ENCODE measurements around the gene DCTN3. TPM values are rescaled to one million over a fixed set of nuclear protein-coding genes. Genes with fewer than 3 reads are reported as not detected.

Gene DCTN3
- total RNA-seq, 1 experiment from 2014 or later, result 27.5 TPM

DNA sequence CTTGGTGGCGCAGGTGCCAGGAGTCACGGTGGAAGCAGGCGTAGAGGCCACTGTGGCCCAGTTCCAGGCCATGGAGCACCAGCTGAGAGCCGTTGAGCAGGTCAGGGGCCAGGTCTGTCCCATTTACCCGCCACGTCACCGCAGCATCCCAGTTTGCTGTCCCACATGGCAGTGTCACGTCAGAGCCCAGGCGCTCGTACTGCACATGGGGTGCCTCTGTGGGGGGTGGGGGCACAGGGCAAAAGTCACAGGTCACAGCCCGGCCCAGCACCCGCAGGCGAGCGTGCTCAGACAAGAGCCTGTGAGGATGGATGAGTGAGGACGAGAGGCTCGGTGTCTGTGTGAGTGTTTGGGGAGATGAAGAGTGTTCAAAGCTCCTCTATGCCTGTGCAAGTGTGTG lies 55.7 kb downstream of the DCTN3 start:
- H3K27ac Mint-ChIP-seq, result no peak overlapping the region
- no peaks in the 10 kb centered on the region for H3K36me3 Mint-ChIP-seq
- peaks cover 29% of the 10 kb centered on the region for H3K4me1 Mint-ChIP-seq

More for the DNA sequence above, 55.7 kb downstream of the DCTN3 start:
- ATAC-seq, result no peak
- Mint-ChIP-seq H3K27me3 (ENCODE audit: low read depth) (peaks cover 3% of the 10 kb centered on the region; the same call in 1 of the 2 replicates), H3K9me3 (no peaks in the 10 kb centered on the region), H3K4me3 (no peak overlapping the region)
- POLR2A ChIA-PET, result no interaction called here
- TF ChIP-seq ZMAT4 (CRISPR knock-in tag; IDR thresholded peaks at IDR 0.05) (no peak), TP53 (CRISPR knock-in tag; IDR thresholded peaks at IDR 0.05) (no peak), HMGA2 (CRISPR knock-in tag; IDR thresholded peaks at IDR 0.05) (no peak), RELA (CRISPR knock-in tag; IDR thresholded peaks at IDR 0.05; ENCODE audit: borderline replicate concordance) (no peak), NR3C1 (CRISPR knock-in tag; conservative IDR thresholded peaks at IDR 0.05; ENCODE audit: low read depth) (no peak), ZNF317 (CRISPR knock-in tag; IDR thresholded peaks at IDR 0.05; ENCODE audit: borderline replicate concordance, low read depth) (no peak), ZNF416 (CRISPR knock-in tag; IDR thresholded peaks at IDR 0.05) (no peak), ZNF138 (CRISPR knock-in tag; conservative IDR thresholded peaks at IDR 0.05) (no peak), ZBTB43 (CRISPR knock-in tag; IDR thresholded peaks at IDR 0.05) (no peak), ZSCAN18 (CRISPR knock-in tag; IDR thresholded peaks at IDR 0.05) (no peak), FOXP4 (CRISPR knock-in tag; IDR thresholded peaks at IDR 0.05) (no peak), GABPB1 (CRISPR knock-in tag; IDR thresholded peaks at IDR 0.05) (no peak), ZNF396 (CRISPR knock-in tag; IDR thresholded peaks at IDR 0.05; ENCODE audit: borderline replicate concordance) (no peak), OVOL2 (CRISPR knock-in tag; IDR thresholded peaks at IDR 0.05; ENCODE audit: borderline replicate concordance) (no peak), E2F1 (CRISPR knock-in tag; IDR thresholded peaks at IDR 0.05) (no peak), TCF7 (CRISPR knock-in tag; IDR thresholded peaks at IDR 0.05; ENCODE audit: low read depth) (no peak), ATF3 (CRISPR knock-in tag; conservative IDR thresholded peaks at IDR 0.05) (no peak)
- CTCF ChIA-PET, result interaction anchor here (1.0 to 8.5 kb wide), 6 partner anchors 11 to 138 kb away, joined by 3 to 112 read pairs (median 14); no protein-coding TSS in a partner anchor
- DNase-seq (ENCODE audit: low spot score), result no peak

Other genes starting within 250 kb of the DCTN3 start
- gene MYORG, start 243.6 kb downstream of the DCTN3 start, total RNA-seq (2021), result 9.3 to 18.9 TPM (median 9.7 TPM) in 3 replicates
- gene FAM219A, start 161.9 kb downstream of the DCTN3 start, total RNA-seq (2021), result 17.2 to 20.6 TPM (median 19.5 TPM) in 3 replicates
- 1.5 to 2.1 TPM (median 1.6 TPM) in 3 replicates for gene DNAI1, start 161.7 kb downstream of the DCTN3 start, total RNA-seq (2021)
- 26.9 to 28.3 TPM (median 27.9 TPM) in 3 replicates for gene ENHO, start 97.5 kb downstream of the DCTN3 start, total RNA-seq (2021)
- 8.7 to 18.0 TPM (median 9.9 TPM) in 3 replicates for gene CNTFR, start 30.8 kb downstream of the DCTN3 start, total RNA-seq (2021)
- gene RPP25L, start 8.4 kb downstream of the DCTN3 start, total RNA-seq (2021), result 24.5 to 35.9 TPM (median 31.4 TPM) in 3 replicates
- gene ARID3C, start 8.6 kb upstream of the DCTN3 start, total RNA-seq (2021), result 0.14 to 0.23 TPM (median 0.15 TPM) in 3 replicates
- gene SIGMAR1, start 17.3 kb upstream of the DCTN3 start, total RNA-seq (2021), result 108 to 116 TPM (median 109 TPM) in 3 replicates
- gene GALT, start 26.2 kb upstream of the DCTN3 start, total RNA-seq (2021), result 35.9 to 39.7 TPM (median 37.6 TPM) in 3 replicates
- 7.2 to 8.6 TPM (median 7.6 TPM) in 3 replicates for gene IL11RA, start 31.7 kb upstream of the DCTN3 start, total RNA-seq (2021)
- 0.68 to 1.0 TPM (median 0.89 TPM) in 3 replicates for gene CCL27, start 42.2 kb upstream of the DCTN3 start, total RNA-seq (2021)
- not detected in 3 replicates for gene CCL19, start 70.8 kb upstream of the DCTN3 start, total RNA-seq (2021)
- gene CCL21, start 89.6 kb upstream of the DCTN3 start, total RNA-seq (2021), result 0.37 TPM in 1 of 3 replicates, not detected in the others